Tibial artery (tissue), 4 donors: Measurements from ENCODE around the gene MIA3.

Experiments
- DNase-seq, 2 donors: peaks; one replicate each; pipeline ENCODE4 v3.0.0-alpha.2; 2019
- H3K27ac ChIP-seq, 2 donors: fragments of 200-600 bp; sonication (generic) in 1 of 2; 1 replicate in 1 of 2; 2 replicates in 1 of 2; pipeline ENCODE4 v1.5.1; 2018 to 2019; ENCODE audit warnings: mild to moderate bottlenecking in 1 of 2
- H3K27me3 ChIP-seq, 2 donors: fragments of 200-600 bp; sonication (generic) in 1 of 2; one replicate each; pipeline versions ENCODE4 v1.5.1 to v1.6.0; 2016 to 2019
- H3K36me3 ChIP-seq, 3 donors: fragments of 200-600 bp; sonication (generic) in 2 of 3; one replicate each; pipeline ENCODE4 v1.5.1; 2016 to 2019; ENCODE audit warnings: mild to moderate bottlenecking in 2 of 3
- H3K4me1 ChIP-seq, 4 donors: fragments of 200-600 bp; sonication (generic) in 2 of 4; 1 replicate in 3 of 4; 2 replicates in 1 of 4; pipeline ENCODE4 v1.5.1; 2016 to 2019
- H3K4me3 ChIP-seq, 2 donors: fragments of 200-600 bp; sonication (generic) in 1 of 2; 1 replicate in 1 of 2; 2 replicates in 1 of 2; pipeline ENCODE4 v1.5.1; 2018 to 2019; ENCODE audit warnings: mild to moderate bottlenecking in 2 of 2
- H3K9me3 ChIP-seq, 3 donors: fragments of 200-600 bp; sonication (generic) in 1 of 3; one replicate each; pipeline ENCODE4 v1.5.1; 2016 to 2019
- intact Hi-C: fragments of 100-400 bp; cut with DNase I; formaldehyde crosslinking; loops from one replicate; pipeline ENCODE4 v1.15.0; 2023; ENCODE audit warnings: low total_unique reads
- TF ChIP-seq, protein P1 (sequence below), 2 experiments: fragments of 200-600 bp in 1 of 2; fragments of 450-650 bp in 1 of 2; IDR thresholded peaks; one replicate each; pipeline ENCODE4 v1.5.1; 2017 to 2019; ENCODE audit warnings: antibody characterized with exemption in 2 of 2, mild to moderate bottlenecking in 1 of 2, moderate library complexity in 1 of 2

The MIA3 gene

DNA sequence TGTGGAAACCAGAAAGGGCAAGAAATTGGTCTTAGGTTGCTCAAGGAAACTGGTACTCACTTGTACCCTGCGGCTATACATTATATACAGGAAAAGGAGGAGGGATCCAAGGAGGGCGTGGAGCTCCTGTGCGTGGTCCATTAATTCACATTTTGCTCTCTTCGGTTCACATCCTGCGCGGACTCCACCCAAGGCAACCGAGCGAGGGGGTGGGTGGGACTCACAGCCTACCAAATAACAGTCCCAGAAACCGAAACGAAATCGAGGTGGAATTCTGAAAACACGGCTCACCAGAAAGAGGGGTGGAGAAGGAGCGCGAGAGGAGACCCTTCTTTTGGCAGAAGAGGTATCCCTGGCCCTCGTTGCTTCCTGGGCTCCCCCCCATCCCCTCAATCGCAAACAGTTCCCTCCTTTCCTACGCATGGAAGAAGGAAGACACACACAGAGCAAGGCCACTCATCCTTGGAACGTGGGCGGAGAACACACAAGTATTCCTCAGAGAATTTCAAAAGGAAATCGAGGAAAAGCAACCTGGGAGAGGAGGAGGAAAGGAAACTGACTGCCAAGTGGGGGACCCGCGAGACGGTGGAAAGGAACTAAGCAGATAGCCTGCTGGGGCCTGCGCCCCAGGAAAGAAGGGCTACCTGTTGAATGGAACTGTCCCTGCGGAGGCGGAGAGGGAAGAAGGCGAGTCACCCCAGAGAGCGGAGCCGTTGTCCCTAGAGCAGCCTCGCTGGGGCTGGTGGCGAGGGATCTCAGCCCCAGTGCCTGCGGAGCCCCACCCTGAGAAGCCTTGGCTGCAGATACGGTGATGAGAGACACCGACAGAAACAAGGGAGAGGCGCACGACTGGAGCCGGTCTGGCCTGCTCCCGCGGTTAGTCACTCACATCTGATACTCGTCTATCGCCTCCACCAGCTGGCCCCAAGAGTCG is 93.7 kb downstream of the MIA3 start:
- DNase-seq = peak; percentile 65 to 76
- H3K9me3 ChIP-seq = no peaks in the 10 kb centered on the region
- TF ChIP-seq, protein P1, sequence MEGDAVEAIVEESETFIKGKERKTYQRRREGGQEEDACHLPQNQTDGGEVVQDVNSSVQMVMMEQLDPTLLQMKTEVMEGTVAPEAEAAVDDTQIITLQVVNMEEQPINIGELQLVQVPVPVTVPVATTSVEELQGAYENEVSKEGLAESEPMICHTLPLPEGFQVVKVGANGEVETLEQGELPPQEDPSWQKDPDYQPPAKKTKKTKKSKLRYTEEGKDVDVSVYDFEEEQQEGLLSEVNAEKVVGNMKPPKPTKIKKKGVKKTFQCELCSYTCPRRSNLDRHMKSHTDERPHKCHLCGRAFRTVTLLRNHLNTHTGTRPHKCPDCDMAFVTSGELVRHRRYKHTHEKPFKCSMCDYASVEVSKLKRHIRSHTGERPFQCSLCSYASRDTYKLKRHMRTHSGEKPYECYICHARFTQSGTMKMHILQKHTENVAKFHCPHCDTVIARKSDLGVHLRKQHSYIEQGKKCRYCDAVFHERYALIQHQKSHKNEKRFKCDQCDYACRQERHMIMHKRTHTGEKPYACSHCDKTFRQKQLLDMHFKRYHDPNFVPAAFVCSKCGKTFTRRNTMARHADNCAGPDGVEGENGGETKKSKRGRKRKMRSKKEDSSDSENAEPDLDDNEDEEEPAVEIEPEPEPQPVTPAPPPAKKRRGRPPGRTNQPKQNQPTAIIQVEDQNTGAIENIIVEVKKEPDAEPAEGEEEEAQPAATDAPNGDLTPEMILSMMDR (IDR thresholded peaks at IDR 0.05) = no peak
- peak overlapping the region; percentile 67 to 74 for H3K4me3 ChIP-seq
- intact Hi-C loops = loop anchor here (10.0 kb wide), 1 partner anchor 67 kb away; no protein-coding TSS in a partner anchor
- peaks cover 0 to 35% (median 19%) of the 10 kb centered on the region in 4 donors for H3K4me1 ChIP-seq
- no peaks in the 10 kb centered on the region for H3K27me3 ChIP-seq
- H3K27ac ChIP-seq = peak overlapping the region; percentile 95
- peaks cover 11 to 16% (median 13%) of the 10 kb centered on the region in 3 donors for H3K36me3 ChIP-seq

- H3K27me3 ChIP-seq = no peaks in the 10 kb centered on the region
- peaks cover 13 to 25% (median 20%) of the 10 kb centered on the region in 3 donors for H3K36me3 ChIP-seq
- intact Hi-C loops = loop anchor here (10.0 kb wide), 1 partner anchor 68 kb away; no protein-coding TSS in a partner anchor
- H3K27ac ChIP-seq = peak within 1 kb of the TSS; percentile 95
- peak; percentile 91 to 97 for DNase-seq
- peak within 1 kb of the TSS; percentile 67 to 74 for H3K4me3 ChIP-seq
- H3K9me3 ChIP-seq = no peaks in the 10 kb centered on the region
- TF ChIP-seq, protein P1 (IDR thresholded peaks at IDR 0.05) = no peak
- H3K4me1 ChIP-seq = peaks cover 0 to 35% (median 19%) of the 10 kb centered on the region in 4 donors
Observed at GRCh38 chr1:222712253-222713090, 94.6 kb downstream of the MIA3 start, which contains the start of the genes AIDA and BROX. AIDA (minus strand) TSS chr1:222712491; CDS start chr1:222712317, 174 bp downstream. BROX (plus strand) TSS chr1:222712564; CDS start chr1:222715700, 3,136 bp downstream.

DNA sequence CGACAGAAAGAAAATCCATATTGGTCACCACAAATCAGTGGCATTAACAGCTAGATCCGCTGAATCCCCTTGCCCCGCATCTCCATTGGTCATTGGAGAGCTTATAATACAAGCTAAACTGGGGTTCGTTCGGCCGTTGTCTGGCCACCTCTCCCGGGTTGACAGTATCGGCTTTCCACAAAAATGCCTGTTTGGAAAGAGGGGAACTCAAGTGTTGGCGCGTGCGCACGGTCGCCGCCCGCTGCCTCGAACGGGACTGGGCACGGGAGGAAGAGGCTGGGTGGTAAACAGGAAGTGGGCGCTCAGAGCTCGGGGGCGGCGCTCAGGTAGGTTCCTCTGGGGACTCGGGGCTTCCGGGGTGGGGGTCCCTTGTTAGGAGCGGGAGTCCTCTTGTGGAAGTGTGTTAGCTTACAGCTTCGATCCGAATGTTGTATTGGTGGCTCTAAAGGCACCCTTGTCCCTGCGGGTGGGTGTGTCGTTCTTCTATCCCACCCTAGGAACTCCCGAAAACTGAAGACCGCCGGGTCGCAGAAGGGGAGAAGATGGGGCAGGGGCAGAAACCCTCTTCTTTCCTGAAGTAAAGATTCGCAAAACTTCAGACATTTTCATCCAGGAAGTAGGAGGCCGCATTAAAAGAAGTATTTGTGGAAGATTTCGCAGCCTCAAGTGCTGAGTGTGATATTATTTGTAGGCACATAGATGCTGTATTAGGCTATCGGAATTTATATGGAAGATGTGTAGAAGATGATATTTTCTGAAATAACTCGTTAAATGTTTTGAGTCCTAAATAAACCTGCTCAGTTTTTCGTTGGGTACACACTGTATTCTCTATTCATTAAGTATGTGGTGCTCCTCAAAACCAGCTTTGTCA is 95.4 kb downstream of the MIA3 start:
- TF ChIP-seq, protein P1 (IDR thresholded peaks at IDR 0.05) = no peak
- peak; percentile 96 to 98 for DNase-seq

GRCh38 chr1:222716393-222716792 is 98.5 kb downstream of the MIA3 start:
- DNase-seq = no peak
- intact Hi-C loops = loop anchor here (10.0 kb wide), 1 partner anchor 72 kb away; no protein-coding TSS in a partner anchor
- Histone ChIP-seq H3K9me3 (no peaks in the 10 kb centered on the region), H3K27ac (no peak overlapping the region), H3K4me3 (no peak overlapping the region), H3K4me1 (peaks cover 0 to 15% (median 3%) of the 10 kb centered on the region in 4 donors), H3K27me3 (no peaks in the 10 kb centered on the region), H3K36me3 (peaks cover 41 to 58% (median 48%) of the 10 kb centered on the region in 3 donors)
- TF ChIP-seq, protein P1 (IDR thresholded peaks at IDR 0.05) = no peak

More for the DNA sequence above, 95.4 kb downstream of the MIA3 start:
- intact Hi-C loops = loop anchor here (10.0 kb wide), 1 partner anchor 69 kb away; no protein-coding TSS in a partner anchor
- peaks cover 14 to 29% (median 20%) of the 10 kb centered on the region in 3 donors for H3K36me3 ChIP-seq
- H3K9me3 ChIP-seq = no peaks in the 10 kb centered on the region
- H3K4me3 ChIP-seq = peak overlapping the region; percentile 67 to 74
- H3K27ac ChIP-seq = peak overlapping the region; percentile 95
- no peaks in the 10 kb centered on the region for H3K27me3 ChIP-seq
- H3K4me1 ChIP-seq = peaks cover 0 to 35% (median 19%) of the 10 kb centered on the region in 4 donors
